Measurements from ENCODE around the gene POFUT2. TPM values are rescaled to one million over a fixed set of nuclear protein-coding genes. Genes with fewer than 3 reads are reported as not detected.

POFUT2 gene
- total RNA-seq, 1 donor from 2014 or later, result 9.0 TPM

GRCh38 chr21:45262616-45263015 is 25.1 kb downstream of the POFUT2 start:
- DNase-seq (ENCODE audit: low read depth) (no peak), FAIRE-seq (no peak)
- Histone ChIP-seq H3K4me3 (ENCODE audit: low read depth, low read length) (no peak overlapping the region), H3K27me3 (ENCODE audit: control insufficient read depth, insufficient read depth, low read length) (peaks cover 3% of the 10 kb centered on the region), H3K36me3 (ENCODE audit: control insufficient read depth, insufficient read depth, low read length) (peaks cover 19% of the 10 kb centered on the region)
- no peak for TF ChIP-seq CTCF (IDR thresholded peaks at IDR 0.05; ENCODE audit: insufficient read depth, low read length, severe bottlenecking)

DNA sequence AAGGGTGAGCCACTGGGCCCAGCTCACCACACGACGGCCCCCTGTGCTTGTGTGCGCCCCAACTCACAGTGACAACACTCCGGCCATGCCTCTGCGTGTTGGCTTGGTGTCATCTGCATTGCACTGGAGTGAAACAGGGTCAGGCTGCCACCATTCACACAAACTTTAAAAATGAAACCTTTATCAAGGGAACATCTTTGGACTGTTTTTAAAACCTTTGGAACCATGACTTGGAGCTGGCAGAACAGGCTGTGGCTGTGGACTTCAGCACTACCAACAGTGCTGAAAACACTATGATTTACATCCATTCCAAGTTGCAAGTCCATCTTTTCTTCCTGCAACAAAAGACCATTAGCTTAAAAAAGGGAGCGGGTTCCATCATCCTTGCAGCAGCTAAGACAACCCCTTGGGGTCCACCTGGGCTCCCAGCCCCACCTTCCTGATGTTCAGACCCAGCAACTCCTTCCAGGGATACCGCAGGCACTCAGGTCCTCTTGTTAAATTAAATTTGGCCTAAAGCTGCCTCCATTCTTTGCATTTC is 25.6 kb downstream of the POFUT2 start:
- DNase-seq (ENCODE audit: low read depth) (no peak), FAIRE-seq (no peak)
- no peak for TF ChIP-seq CTCF (IDR thresholded peaks at IDR 0.05; ENCODE audit: insufficient read depth, low read length, severe bottlenecking)
- peaks cover 3% of the 10 kb centered on the region for H3K27me3 ChIP-seq (ENCODE audit: control insufficient read depth, insufficient read depth, low read length)
- H3K36me3 ChIP-seq (ENCODE audit: control insufficient read depth, insufficient read depth, low read length), result peaks cover 17% of the 10 kb centered on the region
- no peak overlapping the region for H3K4me3 ChIP-seq (ENCODE audit: low read depth, low read length)

- no peak overlapping the region for H3K4me3 ChIP-seq (ENCODE audit: low read depth, low read length)
- FAIRE-seq, result peak; percentile 94
- H3K36me3 ChIP-seq (ENCODE audit: control insufficient read depth, insufficient read depth, low read length), result peaks cover 13% of the 10 kb centered on the region
- TF ChIP-seq CTCF (IDR thresholded peaks at IDR 0.05; ENCODE audit: insufficient read depth, low read length, severe bottlenecking), result no peak
- DNase-seq (ENCODE audit: low read depth), result no peak
- peaks cover 3% of the 10 kb centered on the region for H3K27me3 ChIP-seq (ENCODE audit: control insufficient read depth, insufficient read depth, low read length)
These were observed 26.6 kb downstream of the POFUT2 start for GRCh38 chr21:45261093-45261492.

DNA sequence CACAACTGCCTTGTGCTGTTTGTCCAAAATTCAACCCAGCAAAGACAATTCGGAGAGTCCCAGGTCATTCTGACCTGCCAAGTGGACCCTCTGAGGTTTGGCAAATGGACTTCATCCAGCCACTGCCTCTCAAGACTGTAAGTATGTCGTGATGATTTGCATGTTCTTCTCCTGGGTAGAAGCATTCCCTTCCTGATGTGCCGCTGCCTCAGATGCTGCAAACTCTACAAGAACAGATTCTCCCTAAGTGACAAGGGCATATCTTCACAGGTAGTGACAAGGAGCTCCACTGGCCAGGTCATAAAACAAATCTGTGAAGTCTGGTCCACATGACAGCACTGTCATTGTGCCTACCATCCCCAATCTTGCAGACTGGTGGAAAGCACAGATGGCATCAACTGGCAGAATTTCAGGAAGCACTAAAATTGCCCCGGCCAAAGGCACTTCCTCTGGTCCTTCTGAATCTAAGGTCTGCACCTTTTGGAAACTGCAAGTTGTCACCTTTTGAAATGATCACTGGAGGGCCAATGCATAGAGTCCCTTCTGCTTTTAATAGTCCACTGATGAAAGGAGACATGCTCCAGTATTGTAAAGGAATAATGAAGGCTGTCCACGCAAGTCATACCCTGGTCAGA is 27.4 kb downstream of the POFUT2 start:
- no peak for DNase-seq (ENCODE audit: low read depth)
- peak; percentile 13 for FAIRE-seq

DNA sequence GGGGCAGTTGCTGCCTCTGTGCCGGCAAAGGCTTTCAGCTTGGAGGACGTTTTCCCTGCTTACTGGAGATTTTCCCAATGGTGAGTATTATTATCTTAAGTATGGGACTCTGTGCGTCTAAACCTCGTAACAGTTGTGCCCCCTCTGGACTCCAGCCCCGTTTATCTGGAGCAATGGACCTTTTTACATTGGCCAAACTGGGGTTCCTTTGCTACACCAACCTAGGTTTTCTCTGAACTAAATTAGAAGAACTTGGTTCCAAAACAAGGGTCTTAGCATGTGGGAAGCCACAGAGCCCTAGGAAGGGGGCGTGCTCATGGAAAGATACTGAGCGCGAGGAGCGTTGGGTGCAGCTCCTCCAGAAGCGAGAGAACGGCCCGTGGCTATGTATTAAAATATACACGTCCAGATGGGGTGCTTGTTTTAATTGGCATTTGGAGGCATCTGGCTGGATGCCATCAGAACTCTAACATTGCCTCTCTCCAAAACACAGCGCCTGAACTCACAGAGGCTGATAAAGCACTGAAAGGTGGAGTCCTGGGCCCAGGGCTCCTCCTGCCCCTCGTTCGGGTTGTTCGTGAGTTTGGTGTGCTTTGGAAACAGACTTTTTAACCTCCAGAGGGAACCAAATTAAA is 28.4 kb downstream of the POFUT2 start:
- H3K27me3 ChIP-seq (ENCODE audit: control insufficient read depth, insufficient read depth, low read length), result peaks cover 3% of the 10 kb centered on the region
- DNase-seq (ENCODE audit: low read depth) (no peak), FAIRE-seq (no peak)
- no peak for TF ChIP-seq CTCF (IDR thresholded peaks at IDR 0.05; ENCODE audit: insufficient read depth, low read length, severe bottlenecking)
- peaks cover 3% of the 10 kb centered on the region for H3K36me3 ChIP-seq (ENCODE audit: control insufficient read depth, insufficient read depth, low read length)
- no peak overlapping the region for H3K4me3 ChIP-seq (ENCODE audit: low read depth, low read length)

More for the DNA sequence above, 27.4 kb downstream of the POFUT2 start:
- H3K4me3 ChIP-seq (ENCODE audit: low read depth, low read length), result no peak overlapping the region
- H3K36me3 ChIP-seq (ENCODE audit: control insufficient read depth, insufficient read depth, low read length), result peaks cover 10% of the 10 kb centered on the region
- no peak for TF ChIP-seq CTCF (IDR thresholded peaks at IDR 0.05; ENCODE audit: insufficient read depth, low read length, severe bottlenecking)
- peaks cover 3% of the 10 kb centered on the region for H3K27me3 ChIP-seq (ENCODE audit: control insufficient read depth, insufficient read depth, low read length)

All from bronchial epithelial cell (primary cell).